GM19324 (cell line): Measurements from ENCODE around the gene OSBPL9.

Experiments used
- ATAC-seq: cut with Tn5 transposase; IDR thresholded peaks from one replicate; pipeline ENCODE4 v1.9.1; 2021; ENCODE audit warnings: mild to moderate bottlenecking, moderate library complexity; ENCODE audit not compliant: unreplicated experiment, low FRiP score

Gene OSBPL9

GRCh38 chr1:51663105-51663504, 46.2 kb downstream of the OSBPL9 start:
- no peak for ATAC-seq

- no peak for ATAC-seq
Measured at GRCh38 chr1:51663721-51664120, 46.8 kb downstream of the OSBPL9 start.

- ATAC-seq, result no peak
Measured at GRCh38 chr1:51664421-51665240, 47.7 kb downstream of the OSBPL9 start.

- no peak for ATAC-seq
Measured at GRCh38 chr1:51666478-51666877, 49.6 kb downstream of the OSBPL9 start.

GRCh38 chr1:51667561-51667960, 50.7 kb downstream of the OSBPL9 start:
- no peak for ATAC-seq

- ATAC-seq, result no peak
Measured at GRCh38 chr1:51669272-51669671, 52.4 kb downstream of the OSBPL9 start.

- ATAC-seq, result no peak
Measured at GRCh38 chr1:51669816-51670215, 52.9 kb downstream of the OSBPL9 start.

GRCh38 chr1:51671527-51672325, 54.8 kb downstream of the OSBPL9 start:
- no peak for ATAC-seq

GRCh38 chr1:51673279-51673678, 56.4 kb downstream of the OSBPL9 start:
- ATAC-seq, result no peak

- ATAC-seq, result no peak
Measured at GRCh38 chr1:51675177-51675780, 58.4 kb downstream of the OSBPL9 start.

- ATAC-seq, result no peak
Measured at GRCh38 chr1:51679435-51679834, 62.5 kb downstream of the OSBPL9 start.

- no peak for ATAC-seq
Measured at GRCh38 chr1:51684776-51685175, 67.9 kb downstream of the OSBPL9 start.

GRCh38 chr1:51686450-51686849, 69.6 kb downstream of the OSBPL9 start:
- no peak for ATAC-seq

GRCh38 chr1:51689075-51689440, 72.2 kb downstream of the OSBPL9 start:
- no peak for ATAC-seq

GRCh38 chr1:51689643-51690042, 72.8 kb downstream of the OSBPL9 start:
- ATAC-seq, result no peak

- ATAC-seq, result no peak
Measured at GRCh38 chr1:51690285-51690961, 73.5 kb downstream of the OSBPL9 start.

GRCh38 chr1:51691920-51692319, 75.0 kb downstream of the OSBPL9 start:
- ATAC-seq, result no peak

- ATAC-seq, result no peak
Measured at GRCh38 chr1:51693419-51694155, 76.7 kb downstream of the OSBPL9 start.

- ATAC-seq, result no peak
Measured at GRCh38 chr1:51697166-51697565, 80.3 kb downstream of the OSBPL9 start.

GRCh38 chr1:51699391-51699790, 82.5 kb downstream of the OSBPL9 start:
- ATAC-seq, result no peak
